Endothelial cell of umbilical vein (primary cell): ENCODE data around the gene NR3C2. TPM values are rescaled to one million over a fixed set of nuclear protein-coding genes. Genes with fewer than 3 reads are reported as not detected.

ENCODE experiments used
- BruUV-seq: library from RNA; stranded (reverse); fragments of 400-500 nt; replicated peaks from 2 replicates; lab custom pipeline; 2021; lab: Mats Ljungman, UMichigan
- CTCF ChIA-PET: fragments of 300-600, 350-600 bp; sonication (Branson Sonifier 250); formaldehyde crosslinking; loops from one replicate; lab custom pipeline; 2021; ENCODE audit warnings: antibody characterized with exemption, inconsistent platforms; lab: Charles Lee
- POLR2A ChIA-PET: fragments of 300-600, 350-600 bp; sonication (Branson Sonifier 250); formaldehyde crosslinking; loops from one replicate; lab custom pipeline; 2021; ENCODE audit warnings: antibody characterized with exemption, inconsistent platforms; lab: Charles Lee
- DNase-seq: peaks from one replicate; pipeline ENCODE4 v3.0.0-alpha.2; 2011; ENCODE audit warnings: low read depth, low spot score
- FAIRE-seq: peaks from 2 replicates; lab custom pipeline; 2011; peaks lifted over from hg19 to GRCh38; lab: Jason Lieb, UNC
- H2AFZ ChIP-seq: 2 replicates; pipeline ENCODE4 v1.6.0; 2012; ENCODE audit warnings: low read depth, low read length, control low read depth, inconsistent platforms
- H3K27ac ChIP-seq: 2 replicates; pipeline ENCODE4 v1.5.1; 2011; ENCODE audit warnings: low read depth, mild to moderate bottlenecking, control low read depth, low read length, moderate library complexity; ENCODE audit not compliant: insufficient read depth
- H3K27me3 ChIP-seq, 2 experiments: 2 replicates each; pipeline versions ENCODE4 v1.6.0 to v1.6.1; 2011; ENCODE audit warnings: low read length in 2 of 2, mixed read lengths in 1 of 2; ENCODE audit not compliant: control insufficient read depth in 2 of 2, insufficient read depth in 2 of 2
- H3K36me3 ChIP-seq, 2 experiments: 2 replicates in 1 of 2; 3 replicates in 1 of 2; pipeline ENCODE4 v1.5.1; 2011; ENCODE audit warnings: low read length in 2 of 2, mild to moderate bottlenecking in 1 of 2, moderate library complexity in 1 of 2; ENCODE audit not compliant: control insufficient read depth in 2 of 2, insufficient read depth in 2 of 2; ENCODE audit errors: extremely low read depth in 1 of 2
- H3K4me1 ChIP-seq: 3 replicates; pipeline ENCODE4 v1.5.1; 2011; ENCODE audit warnings: mild to moderate bottlenecking, low read length; ENCODE audit not compliant: control insufficient read depth, insufficient read depth; ENCODE audit errors: extremely low read depth
- H3K4me2 ChIP-seq: 2 replicates; pipeline ENCODE4 v1.6.1; 2011; ENCODE audit warnings: low read length, control low read depth, mixed read lengths; ENCODE audit not compliant: insufficient read depth
- H3K4me3 ChIP-seq, 3 experiments: fragments of 200-600 bp in 1 of 3; sonication (generic), shearing (Covaris generic) in 1 of 3; replicated peaks in 1 of 3; 2 replicates each; pipeline ENCODE4 v1.5.1; 2011 to 2016; ENCODE audit warnings: control low read depth in 3 of 3, low read length in 3 of 3, mild to moderate bottlenecking in 2 of 3, inconsistent platforms in 1 of 3, low read depth in 1 of 3, moderate library complexity in 1 of 3; ENCODE audit not compliant: insufficient read depth in 1 of 3
- H3K79me2 ChIP-seq: 2 replicates; pipeline ENCODE4 v1.6.0; 2012; ENCODE audit warnings: low read length, inconsistent platforms; ENCODE audit not compliant: control insufficient read depth, insufficient read depth
- H3K9ac ChIP-seq: replicated peaks from 2 replicates; pipeline ENCODE3; 2011; ENCODE audit warnings: low read length, control low read depth; ENCODE audit not compliant: insufficient read depth; ENCODE audit errors: extremely low read depth
- H3K9me1 ChIP-seq: replicated peaks from 3 replicates; pipeline ENCODE4 v1.6.0; 2011; ENCODE audit warnings: mild to moderate bottlenecking, low read length; ENCODE audit not compliant: control insufficient read depth, insufficient read depth; ENCODE audit errors: extremely low read depth
- H3K9me3 ChIP-seq: replicated peaks from 2 replicates; pipeline ENCODE4 v1.5.1; 2012; ENCODE audit warnings: low read length, inconsistent platforms; ENCODE audit not compliant: control insufficient read depth, insufficient read depth
- H4K20me1 ChIP-seq: replicated peaks from 2 replicates; pipeline ENCODE3; 2011; ENCODE audit warnings: mild to moderate bottlenecking, low read length; ENCODE audit not compliant: control insufficient read depth, insufficient read depth; ENCODE audit errors: extremely low read depth
- EZH2 ChIP-seq: IDR thresholded peaks from 2 replicates; pipeline ENCODE4 v1.6.1; 2012; ENCODE audit warnings: borderline replicate concordance, low read depth, mild to moderate bottlenecking, moderate library complexity, low read length, inconsistent platforms; ENCODE audit not compliant: severe bottlenecking
- FOS ChIP-seq: IDR thresholded peaks from 2 replicates; pipeline ENCODE4 v1.6.1; 2011; ENCODE audit warnings: mild to moderate bottlenecking, low read length, moderate library complexity, borderline replicate concordance; ENCODE audit not compliant: insufficient read depth
- GATA2 ChIP-seq: IDR thresholded peaks from 2 replicates; pipeline ENCODE4 v1.7.0; 2011; ENCODE audit warnings: low read depth, mild to moderate bottlenecking, moderate library complexity, mixed read lengths, low read length; ENCODE audit not compliant: insufficient read length, insufficient read depth
- JUN ChIP-seq: IDR thresholded peaks from 2 replicates; pipeline ENCODE4 v1.6.1; 2011; ENCODE audit warnings: borderline replicate concordance, low read depth; ENCODE audit not compliant: insufficient read length, insufficient read depth
- MYC ChIP-seq: IDR thresholded peaks from one replicate; pipeline ENCODE4 v1.6.1; 2011; ENCODE audit warnings: mild to moderate bottlenecking, low read depth, low read length
- POLR2A ChIP-seq: IDR thresholded peaks from 2 replicates; pipeline ENCODE4 v1.6.1; 2012; ENCODE audit warnings: low read depth, mild to moderate bottlenecking, control low read depth, low read length
- POLR2AphosphoS5 ChIP-seq: IDR thresholded peaks from 2 replicates; pipeline ENCODE4 v1.6.1; 2012; ENCODE audit warnings: low read depth, mild to moderate bottlenecking, control low read depth, low read length, moderate library complexity; ENCODE audit not compliant: insufficient read depth
- dilution Hi-C: fragments of 300-500 bp; cut with MboI; formaldehyde crosslinking; loops from one replicate; pipeline ENCODE4 v1.15.0; 2019; ENCODE audit warnings: low sequenced_read_pairs; ENCODE audit not compliant: extremely low pct_ligation_motif_present
- intact Hi-C: fragments of 100-400 bp; cut with micrococcal nuclease; formaldehyde crosslinking; loops from one replicate; pipeline ENCODE4 v1.10.0; 2022
- polyA plus RNA-seq, 4 experiments: library from polyadenylated mRNA; depleted of rRNA in 3 of 4; stranded (reverse) in 3 of 4; unstranded in 1 of 4; fragments of >200 nt; gene quantifications; 2 replicates each; pipeline versions ENCODE4 v1.2.1 to v1.2.3, GENCODE V29; 2011 to 2012; ENCODE audit warnings: missing spikeins in 1 of 4
- total RNA-seq: library from RNA; stranded (reverse); gene quantifications from 2 replicates; pipeline ENCODE4 v1.2.3, GENCODE V29; 2021
- TF ChIP-seq, protein P1 (sequence below): IDR thresholded peaks from 2 replicates; pipeline ENCODE4 v1.6.1; 2011; ENCODE audit not compliant: insufficient read depth, insufficient read length
- TF ChIP-seq, protein P2 (sequence below), 2 donors: IDR thresholded peaks; 1 replicate in 1 of 2; 2 replicates in 1 of 2; pipeline ENCODE4 v1.5.1; 2011; ENCODE audit warnings: low read length in 2 of 2, mild to moderate bottlenecking in 2 of 2, moderate library complexity in 2 of 2, control low read depth in 1 of 2, inconsistent platforms in 1 of 2, low read depth in 1 of 2; ENCODE audit not compliant: insufficient read depth in 1 of 2; ENCODE audit errors: extremely low read depth in 1 of 2

Gene NR3C2
- total and polyA plus RNA-seq, 2 donors (not counting 3 experiments of a cell fraction or from before 2014, with no cell fraction given) = 4.8 to 16.4 TPM

- POLR2A ChIA-PET = no interaction called here
- no peak overlapping the region for H3K9ac ChIP-seq
- H3K36me3 ChIP-seq = no peaks in the 10 kb centered on the region
- H4K20me1 ChIP-seq = no peaks in the 10 kb centered on the region
- BruUV-seq = no TSS peak
- no peak for TF ChIP-seq MYC
- TF ChIP-seq JUN = no peak
- TF ChIP-seq FOS = no peak
- TF ChIP-seq EZH2 = no peak
- TF ChIP-seq, protein P1, sequence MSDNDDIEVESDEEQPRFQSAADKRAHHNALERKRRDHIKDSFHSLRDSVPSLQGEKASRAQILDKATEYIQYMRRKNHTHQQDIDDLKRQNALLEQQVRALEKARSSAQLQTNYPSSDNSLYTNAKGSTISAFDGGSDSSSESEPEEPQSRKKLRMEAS = no peak
- TF ChIP-seq GATA2 = no peak
- TF ChIP-seq POLR2A = no peak
- TF ChIP-seq, protein P2, sequence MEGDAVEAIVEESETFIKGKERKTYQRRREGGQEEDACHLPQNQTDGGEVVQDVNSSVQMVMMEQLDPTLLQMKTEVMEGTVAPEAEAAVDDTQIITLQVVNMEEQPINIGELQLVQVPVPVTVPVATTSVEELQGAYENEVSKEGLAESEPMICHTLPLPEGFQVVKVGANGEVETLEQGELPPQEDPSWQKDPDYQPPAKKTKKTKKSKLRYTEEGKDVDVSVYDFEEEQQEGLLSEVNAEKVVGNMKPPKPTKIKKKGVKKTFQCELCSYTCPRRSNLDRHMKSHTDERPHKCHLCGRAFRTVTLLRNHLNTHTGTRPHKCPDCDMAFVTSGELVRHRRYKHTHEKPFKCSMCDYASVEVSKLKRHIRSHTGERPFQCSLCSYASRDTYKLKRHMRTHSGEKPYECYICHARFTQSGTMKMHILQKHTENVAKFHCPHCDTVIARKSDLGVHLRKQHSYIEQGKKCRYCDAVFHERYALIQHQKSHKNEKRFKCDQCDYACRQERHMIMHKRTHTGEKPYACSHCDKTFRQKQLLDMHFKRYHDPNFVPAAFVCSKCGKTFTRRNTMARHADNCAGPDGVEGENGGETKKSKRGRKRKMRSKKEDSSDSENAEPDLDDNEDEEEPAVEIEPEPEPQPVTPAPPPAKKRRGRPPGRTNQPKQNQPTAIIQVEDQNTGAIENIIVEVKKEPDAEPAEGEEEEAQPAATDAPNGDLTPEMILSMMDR (IDR thresholded peaks at IDR 0.05; ENCODE audit: extremely low read depth in 1 of 2, insufficient read depth in 1 of 2, low read depth in 1 of 2, low read length in 2 of 2) = no peak
- no peak for TF ChIP-seq POLR2AphosphoS5
- no peak overlapping the region for H3K27ac ChIP-seq
- DNase-seq = no peak
- FAIRE-seq = no peak
- H3K4me3 ChIP-seq = no peak overlapping the region
- H3K4me2 ChIP-seq = no peak overlapping the region
- no peaks in the 10 kb centered on the region for H3K9me3 ChIP-seq
- no peaks in the 10 kb centered on the region for H3K79me2 ChIP-seq
- intact Hi-C loops (no loop called here), dilution Hi-C loops (no loop called here)
- H3K4me1 ChIP-seq = no peaks in the 10 kb centered on the region
- H3K9me1 ChIP-seq = no peaks in the 10 kb centered on the region
- H2AFZ ChIP-seq = no peak overlapping the region
- no peaks in the 10 kb centered on the region for H3K27me3 ChIP-seq
- CTCF ChIA-PET = no interaction called here
These were observed 97.3 kb downstream of the NR3C2 start for GRCh38 chr4:148344941-148345340.
